Loucy (cell line): ENCODE results near the gene RCOR1.

ENCODE experiments used
- CTCF ChIP-seq: fragments of 200-600 bp; sonication (generic); conservative IDR thresholded peaks from 2 replicates; pipeline ENCODE4 v1.5.1; 2014; ENCODE audit warnings: mild to moderate bottlenecking, antibody characterized with exemption, low read length
- EZH2phosphoT487 ChIP-seq: fragments of 200-600 bp; IDR thresholded peaks from 2 replicates; pipeline ENCODE4 v1.6.1; 2018; ENCODE audit warnings: antibody characterized with exemption, mild to moderate bottlenecking, moderate library complexity, borderline replicate concordance

- TF ChIP-seq CTCF (no peak), EZH2phosphoT487 (no peak)
Measured at GRCh38 chr14:102554821-102555819, 37.3 kb upstream of the RCOR1 start.
